NB4 (cell line): ENCODE data around the gene OR2T1.
"Not testable (repeated sequence)": the region's sequence is repeated elsewhere in the genome, so short reads cannot be mapped to it uniquely, and the experiment has no call there.

Experiments
- POLR2A ChIP-seq: IDR thresholded peaks from 2 replicates; pipeline ENCODE4 v1.6.1; 2011; ENCODE audit warnings: mild to moderate bottlenecking; ENCODE audit not compliant: insufficient read length; ENCODE audit errors: extremely low read depth
- TF ChIP-seq, protein P1 (sequence below): IDR thresholded peaks from one replicate; pipeline ENCODE4 v1.5.1; 2012; ENCODE audit warnings: low read depth, low read length

DNA sequence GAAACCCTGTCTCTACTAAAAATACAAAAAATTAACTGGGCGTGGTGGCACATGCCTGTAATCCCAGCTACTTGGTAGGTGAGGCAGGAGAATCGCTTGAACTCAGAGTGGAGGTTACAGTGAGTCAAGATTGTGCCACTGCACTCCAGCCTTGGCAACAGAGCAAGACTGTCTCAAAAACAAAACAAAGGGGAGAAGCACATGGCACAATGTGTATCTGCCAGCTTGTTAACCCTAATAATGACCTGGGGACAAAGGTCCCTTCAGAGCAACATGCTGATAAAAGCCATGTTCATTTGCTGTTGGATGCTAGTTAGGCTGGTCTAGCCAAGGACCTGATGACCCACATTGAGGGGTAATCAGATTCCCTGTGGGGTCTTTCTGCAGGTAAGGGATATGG lies 53.8 kb downstream of the OR2T1 start:
- TF ChIP-seq, protein P1, sequence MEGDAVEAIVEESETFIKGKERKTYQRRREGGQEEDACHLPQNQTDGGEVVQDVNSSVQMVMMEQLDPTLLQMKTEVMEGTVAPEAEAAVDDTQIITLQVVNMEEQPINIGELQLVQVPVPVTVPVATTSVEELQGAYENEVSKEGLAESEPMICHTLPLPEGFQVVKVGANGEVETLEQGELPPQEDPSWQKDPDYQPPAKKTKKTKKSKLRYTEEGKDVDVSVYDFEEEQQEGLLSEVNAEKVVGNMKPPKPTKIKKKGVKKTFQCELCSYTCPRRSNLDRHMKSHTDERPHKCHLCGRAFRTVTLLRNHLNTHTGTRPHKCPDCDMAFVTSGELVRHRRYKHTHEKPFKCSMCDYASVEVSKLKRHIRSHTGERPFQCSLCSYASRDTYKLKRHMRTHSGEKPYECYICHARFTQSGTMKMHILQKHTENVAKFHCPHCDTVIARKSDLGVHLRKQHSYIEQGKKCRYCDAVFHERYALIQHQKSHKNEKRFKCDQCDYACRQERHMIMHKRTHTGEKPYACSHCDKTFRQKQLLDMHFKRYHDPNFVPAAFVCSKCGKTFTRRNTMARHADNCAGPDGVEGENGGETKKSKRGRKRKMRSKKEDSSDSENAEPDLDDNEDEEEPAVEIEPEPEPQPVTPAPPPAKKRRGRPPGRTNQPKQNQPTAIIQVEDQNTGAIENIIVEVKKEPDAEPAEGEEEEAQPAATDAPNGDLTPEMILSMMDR = not testable (repeated sequence)
- TF ChIP-seq POLR2A = not testable (repeated sequence)
